H1 (cell line): Measurements from ENCODE around the gene DUOX1. TPM values are rescaled to one million over a fixed set of nuclear protein-coding genes. Genes with fewer than 3 reads are reported as not detected.

ENCODE experiments used
- ATF2 ChIP-seq: IDR thresholded peaks from 2 replicates; pipeline ENCODE4 v1.6.1; 2012; ENCODE audit warnings: low read length, inconsistent platforms
- CBX8 ChIP-seq: fragments of 300-800, 300-1000 bp; sonication (generic); IDR thresholded peaks from 2 replicates; pipeline ENCODE4 v1.7.1; 2016; ENCODE audit warnings: low read depth, low read length, borderline replicate concordance
- KDM4A ChIP-seq: IDR thresholded peaks from one replicate; pipeline ENCODE4 v1.7.1; 2012; ENCODE audit warnings: low read depth, mild to moderate bottlenecking, moderate library complexity, low read length, inconsistent platforms; ENCODE audit not compliant: severe bottlenecking
- NANOG ChIP-seq: IDR thresholded peaks from 2 replicates; pipeline ENCODE4 v1.6.1; 2011; ENCODE audit warnings: low read length, low read depth, mild to moderate bottlenecking, inconsistent platforms; ENCODE audit not compliant: insufficient read depth, poor library complexity, severe bottlenecking
- polyA plus RNA-seq, 7 experiments: library from polyadenylated mRNA; depleted of rRNA in 3 of 7; stranded (reverse) in 5 of 7; unstranded in 2 of 7; fragments of >200 nt in 5 of 7; fragments of 200-250 nt in 2 of 7; gene quantifications; 1 replicate in 5 of 7; 2 replicates in 1 of 7; 4 replicates in 1 of 7; pipeline versions ENCODE4 v1.2.1 to v1.2.3, GENCODE V29; 2011 to 2013; ENCODE audit warnings: missing spikeins in 2 of 7, mixed read lengths in 2 of 7
- total RNA-seq: library from RNA; stranded (reverse); fragmentation: NEBNext Ultra II Directional; extraction: Animal tissue kit (Norgen Biotek cat#: 25700); gene quantifications from 2 replicates; pipeline ENCODE4 v1.2.1, GENCODE V29; 2021

The DUOX1 gene
- total and polyA plus RNA-seq, 2 of the 8 experiments (the other 6 are each of a cell fraction or from before 2014, with no cell fraction given) = 0.84 to 1.4 TPM

DNA sequence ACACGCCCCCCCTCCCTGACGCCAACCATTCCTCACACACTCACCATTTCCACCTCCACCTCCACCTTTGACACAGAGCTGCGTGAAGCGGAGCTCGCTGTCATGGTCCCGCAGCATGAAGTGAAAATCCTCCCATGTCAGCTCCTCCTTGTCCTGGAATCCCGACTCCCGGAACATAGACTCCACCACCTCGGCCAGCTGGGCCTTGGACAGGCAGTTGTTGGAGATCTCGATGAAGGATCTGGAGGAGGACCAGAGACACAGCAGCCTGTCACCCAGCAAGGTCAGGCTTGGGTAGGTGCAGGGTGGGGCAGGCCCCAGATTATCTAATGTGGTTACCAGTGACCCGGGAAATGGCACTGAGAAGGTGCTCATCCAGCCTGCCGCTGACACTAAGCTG is 28.0 kb upstream of the DUOX1 start (continued):
- TF ChIP-seq CBX8 (no peak), ATF2 (no peak), KDM4A (no peak), NANOG (no peak)
